ENCODE results near the gene MED26.

MED26 gene

GRCh38 chr19:16649734-16650133 is 21.7 kb upstream of the MED26 start:
- no peak for DNase-seq

GRCh38 chr19:16645140-16645539 is 17.1 kb upstream of the MED26 start:
- no peak for DNase-seq

GRCh38 chr19:16641695-16642094 is 13.7 kb upstream of the MED26 start:
- no peak for DNase-seq

- no peak for DNase-seq
Observed at GRCh38 chr19:16640951-16641350, 12.9 kb upstream of the MED26 start.

GRCh38 chr19:16638666-16639065 is 10.7 kb upstream of the MED26 start:
- DNase-seq, result no peak

- no peak for DNase-seq
Observed at GRCh38 chr19:16637535-16637934, 9.5 kb upstream of the MED26 start.

GRCh38 chr19:16631465-16631864 is 3.5 kb upstream of the MED26 start:
- DNase-seq, result no peak

- DNase-seq, result no peak
Observed at GRCh38 chr19:16628984-16629691, 1.1 kb upstream of the MED26 start.

DNA sequence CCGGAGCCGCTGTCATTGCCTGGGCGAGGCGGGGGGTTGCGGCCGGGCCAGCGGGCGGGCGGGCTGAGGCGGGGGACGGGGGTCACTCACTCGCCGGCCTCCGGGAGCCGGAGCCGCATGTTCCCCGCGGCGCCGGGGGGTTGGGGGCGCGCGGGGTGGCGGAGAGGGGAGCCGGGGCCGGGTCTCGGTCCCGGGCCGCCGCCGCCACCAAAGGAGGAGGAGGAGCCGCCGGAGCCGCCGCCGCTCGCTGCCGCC is 149 bp downstream of the MED26 start:
- no peak for DNase-seq

- no peak for DNase-seq
Observed at GRCh38 chr19:16627193-16627927, 644 bp downstream of the MED26 start.

DNA sequence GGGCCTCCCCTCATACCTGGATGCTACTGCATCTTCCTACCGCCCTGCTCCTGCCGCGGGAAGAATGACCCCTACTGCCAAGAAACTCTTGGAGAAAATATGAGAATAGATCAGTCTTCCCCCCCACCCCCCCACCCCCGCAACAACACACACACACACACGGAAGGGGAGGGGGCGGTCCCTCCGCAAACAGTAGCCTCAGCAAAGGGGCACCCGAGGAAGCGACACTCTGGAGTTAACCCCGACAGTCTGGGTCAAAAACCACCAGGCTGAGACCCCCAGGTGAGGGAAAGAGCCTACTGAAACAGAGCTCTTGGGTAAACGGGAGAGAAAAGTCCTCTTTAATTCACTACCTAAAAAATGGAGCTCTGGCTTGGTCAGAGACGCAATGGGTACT is 1.2 kb downstream of the MED26 start:
- no peak for DNase-seq

DNA sequence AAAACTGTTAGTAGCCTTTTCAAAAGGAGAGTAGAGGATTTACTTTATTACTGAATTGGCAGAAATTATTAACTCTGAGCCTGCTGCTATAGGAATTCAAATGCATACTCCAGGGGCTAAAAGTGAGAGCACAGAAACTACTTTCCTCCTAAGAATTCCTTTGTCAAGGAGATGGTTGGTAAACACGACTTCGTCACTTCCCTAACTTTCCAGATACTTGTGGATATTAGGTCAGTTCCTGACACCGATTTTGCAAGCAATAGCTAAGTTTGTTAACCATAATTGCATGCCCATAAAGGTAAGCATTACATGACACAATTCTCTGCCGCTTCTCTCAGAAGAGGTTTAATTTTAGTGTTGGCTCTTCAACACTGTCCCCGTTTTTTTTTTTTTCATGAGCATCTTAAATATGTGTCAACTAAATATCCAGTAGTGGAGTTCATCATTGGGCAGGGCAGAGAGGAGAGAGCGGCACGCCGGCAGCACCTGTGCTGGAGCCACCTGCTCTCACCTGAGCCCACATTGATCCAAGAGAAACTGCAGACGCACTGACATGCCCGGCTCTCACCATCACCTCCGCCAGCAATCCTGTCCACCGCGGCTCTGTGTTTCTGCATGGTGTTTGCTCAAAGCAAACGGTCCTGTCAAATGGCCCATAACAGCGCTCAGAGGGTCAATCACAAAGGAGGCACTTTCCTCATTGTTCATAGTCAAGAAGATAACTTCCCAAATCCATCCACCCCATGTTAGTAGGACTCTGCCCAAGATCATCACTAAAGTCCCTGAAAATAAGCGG is 2.6 kb downstream of the MED26 start:
- no peak for DNase-seq

DNA sequence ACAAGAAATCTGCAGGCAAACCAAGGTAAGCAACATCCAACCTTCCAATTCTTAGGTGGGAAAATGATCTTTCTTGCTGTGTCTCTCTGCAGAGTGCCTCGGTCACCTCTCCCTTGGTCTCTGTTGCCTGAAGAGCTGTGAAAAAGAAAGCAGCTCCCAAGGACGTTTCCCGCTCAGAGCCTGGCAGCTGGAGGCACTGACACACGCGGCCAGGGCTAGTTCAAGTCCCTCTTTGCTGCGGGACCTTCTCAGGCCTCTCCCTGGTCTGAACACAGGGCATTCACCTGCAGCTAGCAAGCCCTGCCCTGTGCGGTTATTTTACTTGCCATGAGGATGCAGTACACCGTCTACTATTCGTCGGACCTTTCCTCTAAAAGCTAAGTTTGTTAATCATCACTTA is 3.8 kb downstream of the MED26 start:
- no peak for DNase-seq

DNA sequence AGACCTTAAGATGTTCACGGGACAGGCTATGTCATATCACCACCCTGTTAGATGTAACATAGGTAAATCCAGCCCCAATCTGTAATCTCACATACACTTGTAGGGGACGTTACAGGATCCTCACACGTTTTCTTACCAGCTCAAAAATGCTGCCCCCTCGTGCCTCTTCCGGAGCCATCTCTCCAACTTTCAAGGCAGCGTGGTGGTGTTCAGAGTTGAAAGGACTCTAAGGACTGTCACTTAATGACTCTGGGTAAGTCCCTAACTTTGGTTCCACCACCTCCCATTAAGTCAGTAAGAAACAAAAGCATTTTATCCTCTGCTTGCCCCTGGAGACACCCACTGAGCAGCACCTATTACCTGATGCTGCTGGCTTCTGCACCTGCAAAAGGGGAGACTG is 4.4 kb downstream of the MED26 start:
- no peak for DNase-seq

GRCh38 chr19:16623066-16623465 is 4.9 kb downstream of the MED26 start:
- no peak for DNase-seq

DNA sequence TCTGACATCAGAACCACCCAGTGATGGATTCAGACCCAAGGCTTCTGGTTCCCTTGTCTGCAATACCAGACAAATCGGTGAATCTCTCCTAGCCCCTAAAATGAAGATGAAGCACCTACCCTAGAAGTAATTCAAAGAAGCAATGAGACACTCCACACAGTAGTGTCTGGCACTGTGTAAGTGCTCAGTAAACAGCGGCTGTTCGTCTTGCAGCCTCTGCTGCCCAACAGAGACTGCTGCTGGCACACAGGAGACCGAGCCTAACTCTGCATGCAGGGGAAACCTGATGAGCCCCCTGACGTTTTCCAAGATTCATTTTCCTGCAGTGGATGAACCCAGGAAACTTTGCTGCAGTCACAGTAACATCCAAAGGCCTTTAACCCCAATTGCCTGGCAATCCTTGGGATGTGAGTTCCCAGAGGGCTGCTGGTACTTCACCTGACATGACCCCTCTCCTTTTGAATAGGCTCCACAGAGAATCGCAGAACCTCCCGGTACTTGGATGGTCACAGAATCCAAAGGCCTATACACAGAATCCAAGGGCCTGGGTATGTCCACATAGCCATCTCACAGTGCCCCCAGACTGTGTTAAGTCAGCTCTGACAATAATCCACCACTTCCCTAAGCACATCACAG is 6.7 kb downstream of the MED26 start:
- DNase-seq, result no peak

DNA sequence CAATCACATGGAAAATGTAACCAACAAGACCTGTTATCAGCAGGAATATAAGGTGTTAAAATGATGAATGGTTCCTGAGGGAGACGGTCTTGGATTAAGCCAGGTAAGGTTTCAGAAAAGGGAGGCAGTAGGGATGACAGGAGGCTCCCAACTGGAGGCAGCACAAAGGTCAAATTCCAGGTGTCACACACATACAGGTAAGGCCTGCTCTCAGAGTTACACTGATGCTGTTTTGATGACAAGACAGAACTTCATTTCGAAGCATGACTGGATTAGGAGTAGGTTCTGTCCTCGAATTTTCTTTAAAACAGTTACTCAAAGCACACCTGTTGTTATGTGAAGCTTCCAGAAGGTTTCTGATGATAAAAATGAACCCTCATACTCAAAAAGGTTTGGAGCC is 7.4 kb downstream of the MED26 start:
- DNase-seq, result no peak

- DNase-seq, result no peak
Observed at GRCh38 chr19:16620018-16620417, 8.0 kb downstream of the MED26 start.

DNA sequence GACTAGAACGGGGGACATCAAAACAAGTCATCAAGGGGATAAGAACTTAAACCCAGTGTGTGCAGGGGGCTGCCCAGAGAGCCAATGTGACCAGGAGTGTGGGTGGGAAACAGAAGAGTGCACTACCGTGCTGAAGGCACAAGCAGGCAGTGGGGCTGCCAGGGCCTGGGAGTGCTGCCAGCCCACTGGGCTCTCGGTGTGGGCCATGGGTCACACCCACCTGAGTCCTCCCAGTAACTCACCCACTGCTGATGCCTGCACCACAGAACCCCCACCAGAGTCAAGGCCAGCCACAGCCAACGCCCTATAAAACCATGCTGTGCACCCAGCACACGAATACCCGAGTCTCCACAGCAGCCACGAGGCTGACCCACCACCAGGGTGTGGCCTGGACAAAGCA is 8.5 kb downstream of the MED26 start:
- DNase-seq, result no peak

DNA sequence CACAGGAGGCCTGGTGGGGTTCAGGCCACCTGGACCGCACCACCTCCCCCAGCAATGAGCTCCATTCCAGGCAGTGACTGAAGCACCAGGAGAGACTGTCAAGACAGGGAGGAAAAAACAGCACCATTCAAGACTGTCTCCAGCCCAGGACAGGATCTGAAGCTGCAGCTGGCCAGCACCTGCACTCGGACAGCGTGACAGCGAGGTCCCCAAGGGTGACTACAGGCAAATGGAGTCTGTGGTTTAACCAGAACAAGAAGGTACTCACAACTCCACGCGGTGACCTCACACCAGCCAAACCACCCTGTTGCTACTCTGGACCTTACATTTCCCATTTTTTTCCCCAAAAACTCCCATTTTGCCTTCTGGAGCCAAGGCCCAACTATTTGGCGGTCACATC is 9.8 kb downstream of the MED26 start:
- DNase-seq, result no peak

- DNase-seq, result no peak
Observed at GRCh38 chr19:16615808-16616207, 12.2 kb downstream of the MED26 start.

- no peak for DNase-seq
Observed at GRCh38 chr19:16614941-16615340, 13.1 kb downstream of the MED26 start.

DNA sequence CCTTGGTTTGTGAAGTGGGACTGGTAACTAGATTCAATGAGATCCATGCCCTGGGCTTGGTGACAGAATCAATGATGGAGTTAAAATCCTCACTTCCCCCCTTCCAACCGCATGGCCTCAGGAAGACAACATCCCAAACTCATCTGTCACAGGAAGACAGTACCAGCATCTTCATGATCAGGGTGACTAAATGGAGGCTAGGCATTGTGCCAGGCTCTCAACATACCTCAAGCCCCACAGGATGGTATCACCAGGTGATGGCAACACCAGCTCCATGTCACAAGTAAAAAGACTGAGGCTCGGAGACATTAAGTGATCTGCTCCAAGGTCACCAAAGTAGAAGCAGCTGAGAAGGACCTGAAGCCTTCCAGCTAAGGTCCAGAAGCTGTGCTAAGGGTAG is 14.2 kb downstream of the MED26 start:
- no peak for DNase-seq

DNA sequence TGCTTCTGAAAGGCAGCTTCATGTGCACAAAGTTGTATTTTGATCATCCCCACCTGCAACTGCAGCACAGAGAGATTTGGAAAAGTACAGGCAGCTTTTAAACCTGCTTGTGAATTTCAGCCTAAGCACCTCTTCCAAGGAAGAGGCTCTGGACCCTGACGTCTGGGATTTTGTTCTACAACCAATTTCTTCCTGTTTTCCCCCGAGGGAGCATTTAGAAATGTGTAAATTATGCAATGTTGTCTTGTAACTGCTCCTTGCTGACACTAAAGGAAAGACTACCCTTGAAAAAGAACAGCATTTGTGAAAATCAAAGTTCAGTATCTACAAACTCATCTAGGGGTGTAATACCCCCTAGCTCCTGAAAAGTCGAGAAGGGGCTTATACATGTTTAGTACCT is 15.4 kb downstream of the MED26 start:
- no peak for DNase-seq

All from SHP77 treated with DMSO at 0.1 percent for 48 hours (cell line).